GM23338 (cell line): ENCODE measurements around the gene CRACR2A.

Source experiments
- CTCF ChIP-seq, 2 experiments: fragments of 200-600 bp in 1 of 2; sonication (generic) in 1 of 2; conservative IDR thresholded peaks; 2 replicates each; pipeline versions ENCODE4 v1.5.1 to v1.6.1; 2016 to 2017; ENCODE audit warnings: antibody characterized with exemption in 2 of 2, low read depth in 2 of 2, mild to moderate bottlenecking in 2 of 2, moderate library complexity in 1 of 2
- ETS1 ChIP-seq: IDR thresholded peaks from 2 replicates; pipeline ENCODE4 v1.6.1; 2016; ENCODE audit warnings: antibody characterized with exemption
- EZH2 ChIP-seq: fragments of 200-600 bp; sonication (generic); IDR thresholded peaks from one replicate; pipeline ENCODE4 v1.8.0; 2017; ENCODE audit warnings: antibody characterized with exemption, mild to moderate bottlenecking, low read depth; ENCODE audit not compliant: unreplicated experiment
- EZH2phosphoT487 ChIP-seq: fragments of 200-600 bp; sonication (generic); IDR thresholded peaks from one replicate; pipeline ENCODE4 v1.8.1; 2018; ENCODE audit warnings: antibody characterized with exemption; ENCODE audit not compliant: unreplicated experiment
- NANOG ChIP-seq: IDR thresholded peaks from 2 replicates; pipeline ENCODE4 v1.6.1; 2016; ENCODE audit warnings: antibody characterized with exemption, borderline replicate concordance
- REST ChIP-seq: IDR thresholded peaks from one replicate; pipeline ENCODE4 v1.6.1; 2018; ENCODE audit warnings: antibody characterized with exemption; ENCODE audit not compliant: unreplicated experiment

GRCh38 chr12:3746758-3747157 is 6.2 kb downstream of the CRACR2A start:
- no peak for TF ChIP-seq CTCF (conservative IDR thresholded peaks at IDR 0.05; ENCODE audit: low read depth in 2 of 2)
- TF ChIP-seq REST = no peak
- no peak for TF ChIP-seq EZH2phosphoT487
- TF ChIP-seq NANOG = no peak
- TF ChIP-seq EZH2 = no peak
- no peak for TF ChIP-seq ETS1
